ENCODE measurements around the gene BLOC1S2.
"Not testable (repeated sequence)": the region's sequence is repeated elsewhere in the genome, so short reads cannot be mapped to it uniquely, and the experiment has no call there.

Gene BLOC1S2

GRCh38 chr10:100289641-100290040, 3.2 kb upstream of the BLOC1S2 start:
- DNase-seq (ENCODE audit: low read depth), result no peak

DNA sequence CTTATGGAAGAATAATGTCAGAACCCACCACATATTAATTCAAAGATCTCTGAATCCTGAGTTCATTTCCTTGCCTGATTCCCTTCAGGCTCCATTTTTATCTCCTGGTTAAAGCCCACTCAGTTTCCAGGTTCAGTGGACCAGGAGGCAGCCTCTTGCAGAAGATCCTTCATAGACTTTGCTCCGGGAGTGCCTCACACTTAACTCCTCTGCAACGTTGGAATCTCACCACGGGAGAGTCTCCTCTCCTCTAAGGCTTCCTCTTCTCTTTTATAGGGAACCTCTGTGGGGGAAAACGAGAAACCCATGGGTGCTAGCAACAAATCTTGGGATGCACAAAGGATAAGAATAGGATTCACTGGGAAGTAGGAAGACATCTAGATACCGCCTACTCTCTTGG, 1.7 kb upstream of the BLOC1S2 start:
- no peak for DNase-seq (ENCODE audit: low read depth)

DNA sequence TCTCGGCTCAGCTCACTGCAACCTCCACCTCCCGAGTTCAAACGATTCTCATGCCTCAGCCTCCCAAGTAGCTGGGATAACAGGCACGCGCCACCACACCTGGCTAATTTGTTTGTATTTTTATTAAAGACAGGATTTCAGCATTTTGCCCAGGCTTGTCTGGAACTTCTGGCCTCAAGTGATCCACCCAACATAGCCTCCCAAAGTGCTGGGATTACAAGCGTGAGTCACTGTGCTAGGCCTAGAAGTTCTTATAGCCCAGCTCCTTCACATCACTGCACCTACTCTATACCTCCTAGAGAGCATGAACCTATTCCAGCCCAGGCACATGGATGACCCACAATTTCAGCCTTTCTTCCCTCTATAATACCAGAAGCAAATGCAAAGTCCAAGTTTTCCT, 1.3 kb upstream of the BLOC1S2 start:
- no peak for DNase-seq (ENCODE audit: low read depth)

- not testable (repeated sequence) for DNase-seq (ENCODE audit: low read depth)
These were observed 1.2 kb downstream of the BLOC1S2 start for GRCh38 chr10:100285326-100285725.

DNA sequence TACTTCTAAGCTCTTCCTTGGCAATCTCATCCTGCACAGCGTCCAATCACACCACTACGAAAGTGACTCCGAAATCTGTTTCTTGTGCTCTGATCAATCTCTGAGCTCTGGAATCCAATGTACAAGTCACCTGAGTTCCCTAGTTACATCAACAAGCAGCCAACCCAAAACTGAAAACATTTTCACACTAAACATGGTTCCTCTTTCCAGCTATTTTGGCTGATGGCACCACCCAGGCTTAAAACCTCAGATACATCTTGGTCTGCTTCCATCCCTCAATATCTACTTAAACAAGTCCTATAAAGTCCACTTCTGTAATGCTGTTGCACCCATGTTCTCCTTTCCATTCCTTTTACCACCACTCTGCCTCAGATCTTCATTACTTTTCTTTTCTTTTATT, 3.6 kb downstream of the BLOC1S2 start:
- DNase-seq (ENCODE audit: low read depth), result no peak

GRCh38 chr10:100276971-100277370, 9.5 kb downstream of the BLOC1S2 start:
- DNase-seq (ENCODE audit: low read depth), result not testable (repeated sequence)

GRCh38 chr10:100267239-100268104, 19.0 kb downstream of the BLOC1S2 start, which contains the start of gene CWF19L1:
Gene CWF19L1 (minus strand): TSS chr10:100267638. CDS start chr10:100267593, 45 bp downstream.
- DNase-seq (ENCODE audit: low read depth), result peak; percentile 86

DNA sequence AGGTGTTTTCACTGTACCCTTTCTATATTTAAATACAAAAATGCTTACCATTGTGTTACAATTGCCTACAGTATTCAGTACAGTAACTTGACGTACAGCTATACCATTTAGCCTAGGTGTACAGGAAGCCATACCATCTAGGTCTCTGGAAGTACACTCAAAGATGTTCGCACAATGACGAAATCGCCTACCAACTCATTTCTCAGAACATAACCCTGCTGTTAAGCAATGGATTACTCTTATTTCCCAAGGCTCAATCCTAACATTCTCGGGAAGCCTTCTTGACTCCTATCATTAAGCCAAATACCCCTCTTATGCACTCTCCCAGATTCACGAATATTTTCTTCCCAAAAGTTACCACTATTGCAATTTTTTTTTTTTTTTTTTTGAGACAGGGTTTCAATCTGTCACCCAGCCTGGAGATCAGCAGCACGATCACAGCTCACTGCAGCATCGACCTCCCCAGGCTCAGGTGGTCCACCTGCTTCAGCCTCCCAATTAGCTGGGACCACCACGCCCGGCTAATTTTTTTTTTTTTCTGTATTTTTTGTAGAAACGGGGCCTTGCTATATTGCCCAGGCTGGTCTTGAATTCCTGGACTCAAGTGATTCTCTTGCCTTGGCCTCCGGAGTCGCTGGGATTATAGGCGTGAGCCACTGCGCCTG, 20.5 kb downstream of the BLOC1S2 start:
- peak; percentile 5 for DNase-seq (ENCODE audit: low read depth)

- no peak for DNase-seq (ENCODE audit: low read depth)
These were observed 32.3 kb downstream of the BLOC1S2 start for GRCh38 chr10:100254191-100254590.

DNA sequence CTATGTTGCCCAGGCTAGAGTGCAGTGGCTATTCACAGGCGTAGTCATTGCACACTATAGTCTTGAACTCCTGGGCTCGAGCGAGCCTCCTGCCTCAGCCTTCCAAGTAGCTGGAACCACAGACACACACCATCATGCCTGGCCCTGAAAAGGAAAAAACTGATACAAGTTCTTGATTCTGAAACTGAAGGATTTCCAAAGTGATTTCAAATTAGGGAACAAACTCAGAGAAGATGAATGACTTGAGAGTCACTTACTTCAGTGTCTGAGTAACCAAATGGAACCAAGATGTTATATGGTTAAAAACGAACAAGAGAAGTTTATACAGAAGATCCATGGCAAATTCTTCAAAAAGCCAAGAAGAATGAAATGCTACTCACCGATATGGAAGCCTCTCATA, 33.4 kb downstream of the BLOC1S2 start:
- no peak for DNase-seq (ENCODE audit: low read depth)

DNA sequence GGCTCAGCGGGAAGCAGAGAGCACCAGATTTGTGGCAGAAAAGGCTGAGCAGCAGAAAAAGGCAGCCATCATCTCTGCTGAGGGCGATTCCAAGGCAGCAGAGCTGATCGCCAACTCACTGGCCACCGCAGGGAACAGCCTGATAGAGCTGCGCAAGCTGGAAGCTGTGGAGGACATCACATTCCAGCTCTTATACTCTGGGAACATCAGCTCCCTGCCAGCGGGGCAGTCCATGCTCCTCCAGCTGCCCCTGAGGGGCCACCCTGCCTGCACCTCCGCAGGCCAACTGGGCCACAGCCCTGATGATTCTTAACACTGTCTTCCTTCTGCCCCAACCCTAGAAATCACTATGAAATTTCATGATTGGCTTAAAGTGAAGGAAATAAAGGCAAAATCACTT, 37.7 kb downstream of the BLOC1S2 start:
- no peak for DNase-seq (ENCODE audit: low read depth)

DNA sequence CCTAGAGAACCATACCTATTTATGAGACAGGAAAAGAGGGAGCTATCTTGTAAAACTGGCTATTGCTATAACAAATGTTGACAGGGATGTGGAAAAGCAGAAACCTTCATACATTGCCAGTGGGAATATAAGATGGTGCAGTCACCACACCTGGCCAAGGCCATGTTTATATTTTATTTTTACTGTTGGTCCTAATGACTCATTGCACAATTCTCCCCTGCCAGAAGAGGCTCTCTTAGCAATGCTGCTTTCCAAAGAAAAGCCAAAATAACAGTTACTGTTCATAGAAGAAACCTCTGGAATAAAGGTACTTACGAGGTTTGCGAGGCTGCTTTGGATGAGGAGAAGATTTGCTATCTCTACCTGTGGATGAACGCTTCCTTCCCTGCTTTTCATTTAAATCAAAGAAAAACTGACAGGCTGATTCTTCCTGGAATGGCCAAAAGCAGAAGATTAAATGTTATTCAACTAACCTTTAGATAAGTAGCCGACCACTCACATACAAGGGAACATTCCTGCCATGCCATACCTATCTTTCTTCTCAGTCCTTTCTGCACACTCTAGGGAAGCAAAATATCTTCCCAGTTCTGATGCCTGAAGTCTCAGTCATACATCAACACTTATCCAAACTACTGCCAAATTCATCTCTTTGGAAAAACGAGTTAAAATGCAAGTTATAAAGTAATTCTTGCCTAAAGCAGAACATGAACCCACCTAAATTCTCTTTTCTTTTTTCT, 40.8 kb downstream of the BLOC1S2 start:
- DNase-seq (ENCODE audit: low read depth), result no peak

DNA sequence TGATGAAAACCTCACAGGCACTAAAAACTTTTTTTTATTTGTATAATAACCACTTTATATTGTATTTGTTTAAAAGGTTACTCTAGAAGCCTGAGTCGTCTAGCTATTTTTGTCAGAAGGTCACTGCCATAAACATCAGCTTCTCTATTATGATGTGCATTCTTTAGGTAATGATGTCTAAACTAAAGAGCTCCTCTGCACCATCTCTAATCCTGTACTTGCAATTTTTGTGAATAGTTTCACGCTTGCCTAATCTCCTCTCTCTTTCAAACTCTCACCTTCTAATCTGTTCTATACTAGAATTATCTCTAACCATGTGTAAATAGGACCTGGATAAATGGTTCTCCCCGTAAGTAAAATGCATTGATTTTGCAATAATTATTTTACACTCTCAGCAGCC, 46.6 kb downstream of the BLOC1S2 start:
- DNase-seq (ENCODE audit: low read depth), result no peak

GRCh38 chr10:100238429-100238828, 48.1 kb downstream of the BLOC1S2 start:
- DNase-seq (ENCODE audit: low read depth), result no peak

- DNase-seq (ENCODE audit: low read depth), result peak; percentile 79
These were observed 54.4 kb downstream of the BLOC1S2 start for GRCh38 chr10:100232101-100232500.

GRCh38 chr10:100229819-100230422, 56.6 kb downstream of the BLOC1S2 start:
- DNase-seq (ENCODE audit: low read depth), result no peak

DNA sequence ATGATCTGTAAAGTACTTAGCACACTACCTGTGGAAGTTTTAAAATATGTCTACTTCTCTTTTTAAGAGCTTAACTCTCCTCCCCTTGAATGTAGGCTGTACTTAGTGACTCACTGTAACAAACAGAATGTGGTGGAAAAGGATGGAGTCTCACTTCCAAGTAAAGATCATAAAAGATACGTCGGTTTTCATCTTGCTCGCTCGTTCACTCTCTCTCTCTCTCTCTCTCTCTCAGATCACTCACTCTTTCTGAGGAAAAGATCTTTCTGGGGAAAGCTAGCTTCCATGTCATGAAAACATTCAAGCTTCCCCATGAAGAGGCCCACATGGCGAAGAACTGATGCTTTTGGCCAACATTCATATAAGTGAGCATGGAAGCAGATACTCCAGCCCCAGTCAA, 62.6 kb downstream of the BLOC1S2 start:
- no peak for DNase-seq (ENCODE audit: low read depth)
